HFF-Myc (cell line): ENCODE measurements around the gene CTNNA3.

Experiments
- DNase-seq: peaks from one replicate; pipeline ENCODE4 v3.0.0-alpha.2; 2011; ENCODE audit warnings: low read depth; ENCODE audit errors: extremely low read depth
- H3K4me3 ChIP-seq: replicated peaks from 2 replicates; pipeline ENCODE4 v1.5.1; 2011; ENCODE audit warnings: low read depth, mild to moderate bottlenecking, control low read depth, low read length
- CTCF ChIP-seq: IDR thresholded peaks from 2 replicates; pipeline ENCODE4 v1.5.1; 2012; ENCODE audit warnings: mild to moderate bottlenecking, low read depth, low read length, control low read depth; ENCODE audit errors: missing control alignments

Gene CTNNA3

GRCh38 chr10:66755474-66755873 is 940.5 kb downstream of the CTNNA3 start:
- no peak for DNase-seq
- H3K4me3 ChIP-seq, result no peak overlapping the region
- no peak for TF ChIP-seq CTCF

- peak; percentile 3 for DNase-seq
- no peak for TF ChIP-seq CTCF
- H3K4me3 ChIP-seq, result no peak overlapping the region
Observed at GRCh38 chr10:66752714-66753113, 943.3 kb downstream of the CTNNA3 start.

- TF ChIP-seq CTCF, result peak; percentile 19
- no peak for DNase-seq
- H3K4me3 ChIP-seq, result no peak overlapping the region
Observed at GRCh38 chr10:66748217-66748616, 947.8 kb downstream of the CTNNA3 start.

- no peak overlapping the region for H3K4me3 ChIP-seq
- DNase-seq, result peak; percentile 69
- TF ChIP-seq CTCF, result no peak
Observed at GRCh38 chr10:66747451-66747850, 948.5 kb downstream of the CTNNA3 start.

GRCh38 chr10:66746711-66747110 is 949.3 kb downstream of the CTNNA3 start:
- TF ChIP-seq CTCF, result no peak

GRCh38 chr10:66746246-66746645 is 949.7 kb downstream of the CTNNA3 start:
- no peak overlapping the region for H3K4me3 ChIP-seq
- no peak for TF ChIP-seq CTCF
- no peak for DNase-seq

More at GRCh38 chr10:66746711-66747110, 949.3 kb downstream of the CTNNA3 start:
- H3K4me3 ChIP-seq, result no peak overlapping the region
- no peak for DNase-seq

- no peak for DNase-seq
- H3K4me3 ChIP-seq, result no peak overlapping the region
- TF ChIP-seq CTCF, result no peak
Observed at GRCh38 chr10:66744915-66745314, 951.1 kb downstream of the CTNNA3 start.
